ENCODE results near the gene CNOT3.

DNA sequence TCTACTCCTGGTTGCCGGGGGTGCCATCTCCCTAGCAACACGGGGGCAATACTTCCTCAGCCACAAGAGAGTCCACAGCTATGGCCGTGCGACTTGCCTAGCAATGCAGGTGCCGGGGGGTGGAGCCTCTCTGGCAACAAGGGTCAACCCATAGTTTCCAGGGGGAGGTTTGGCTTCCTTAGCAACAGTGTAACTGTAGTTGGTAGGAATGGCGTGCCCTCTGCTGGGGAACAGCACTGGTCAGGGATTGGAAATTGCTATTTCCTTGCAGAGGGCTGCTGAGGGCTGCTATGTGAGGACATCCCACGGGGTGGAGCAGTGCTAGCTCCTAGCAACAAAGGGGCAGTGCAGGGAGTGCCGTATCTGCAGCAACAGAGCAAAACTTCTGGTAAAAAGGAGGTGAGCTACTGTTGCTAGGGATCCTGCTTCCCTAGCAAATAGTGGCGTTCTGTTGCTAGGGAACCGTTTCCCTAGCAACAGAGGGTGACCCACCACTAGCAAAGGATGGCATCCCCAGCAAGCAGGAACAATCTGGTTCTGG is 42.4 kb downstream of the CNOT3 start:
- TF ChIP-seq CTCF (IDR thresholded peaks at IDR 0.05) (no peak), POLR2A (IDR thresholded peaks at IDR 0.05) (no peak)

Measured in vagina (tissue), 2 donors.